Adrenal gland (tissue), 12 donors: Measurements from ENCODE around the gene MICOS13. TPM values are rescaled to one million over a fixed set of nuclear protein-coding genes. Genes with fewer than 3 reads are reported as not detected.

Experiments used
- DNase-seq, 7 donors: peaks; one replicate each; pipeline ENCODE4 v3.0.0-alpha.2; 2019 to 2020
- H3K27ac ChIP-seq, 5 donors: fragments of 200-600 bp; sonication (generic) in 4 of 5; 1 replicate in 3 of 5; 2 replicates in 2 of 5; pipeline versions ENCODE4 v1.5.1 to v1.8.0; 2016 to 2020; ENCODE audit warnings: mild to moderate bottlenecking in 1 of 5
- H3K27me3 ChIP-seq: fragments of 200-600 bp; 2 replicates; pipeline ENCODE4 v1.8.0; 2021
- H3K36me3 ChIP-seq, 2 donors: fragments of 200-600 bp; replicated peaks in 1 of 2; 1 replicate in 1 of 2; 2 replicates in 1 of 2; pipeline versions ENCODE4 v1.5.1 to v1.8.0; 2018 to 2022
- H3K4me1 ChIP-seq, 2 donors: fragments of 200-600 bp; replicated peaks in 1 of 2; 1 replicate in 1 of 2; 2 replicates in 1 of 2; pipeline versions ENCODE4 v1.5.1 to v1.8.0; 2018 to 2021
- H3K4me3 ChIP-seq, 4 donors: fragments of 200-600 bp; sonication (generic) in 3 of 4; one replicate each; pipeline ENCODE4 v1.5.1; 2016 to 2018
- H3K9me3 ChIP-seq, 3 donors: fragments of 200-600 bp; sonication (generic) in 1 of 3; replicated peaks in 1 of 3; 1 replicate in 2 of 3; 2 replicates in 1 of 3; pipeline versions ENCODE4 v1.5.1 to v1.8.0; 2016 to 2021
- CTCF ChIP-seq, 6 experiments: fragments of 450-650 bp in 4 of 6; fragments of 200-600 bp in 2 of 6; sonication (generic) in 1 of 6; IDR thresholded peaks; 1 replicate in 5 of 6; 2 replicates in 1 of 6; pipeline versions ENCODE4 v1.5.1 to v1.8.0; 2016 to 2021; ENCODE audit warnings: antibody characterized with exemption in 6 of 6, mild to moderate bottlenecking in 2 of 6, moderate library complexity in 1 of 6
- POLR2A ChIP-seq, 2 donors: fragments of 450-650 bp; IDR thresholded peaks; one replicate each; pipeline ENCODE4 v1.6.1; 2017; ENCODE audit warnings: antibody characterized with exemption in 2 of 2, mild to moderate bottlenecking in 2 of 2, moderate library complexity in 1 of 2
- WGBS, 4 donors: extraction: QIAGEN DNeasy Blood & Tissue Kit in 2 of 4; methylation state at CpG; one replicate each; pipeline versions ENCODE4 v1.1.5 to v1.1.7; 2013 to 2017; 5-methylcytosine and 5-hydroxymethylcytosine counted together
- intact Hi-C, 2 donors: fragments of 100-400 bp; cut with DNase I; formaldehyde crosslinking; loops; one replicate each; pipeline versions ENCODE4 v1.14.1 to v1.15.0; 2022 to 2023
- polyA plus RNA-seq, 3 donors: library from polyadenylated mRNA; stranded (reverse); fragments of 200-250 nt in 2 of 3; fragments of 350-450 nt in 1 of 3; fragmentation: Illumina TruSeq in 1 of 3; extraction: RNeasy Lipid Tissue Mini Kit (QIAGEN cat#74804) in 1 of 3; gene quantifications; one replicate each; pipeline ENCODE4 v1.2.3, GENCODE V29; 2013 to 2014
- total RNA-seq, 9 donors: library from RNA; depleted of rRNA in 4 of 9; stranded (reverse); fragments of >200 nt in 4 of 9; fragments of 120-200 nt in 1 of 9; fragmentation: NEBNext Ultra II Directional in 1 of 9; extraction: Animal tissue kit (Norgen Biotek cat#: 25700) in 1 of 9; gene quantifications; one replicate each; pipeline versions ENCODE4 v1.1.0 to v1.2.4, GENCODE V29; 2013 to 2023
- donor health status: healthy with polysubstance abuse.
- donor health status: Bipolar disorder and iron deficiency.
- donor health status: DM: yes; HTN: yes; CAD: no.
- donor health status: DM: no; HTN: no; CAD: no.
- donor health status: DM: no; HTN: no; CAD: no.
- donor health status: DM: yes; HTN: yes; CAD: no.

The MICOS13 gene
- total and polyA plus RNA-seq, 12 donors = 23.4 to 211 (median 66.2) TPM

GRCh38 chr19:5652261-5652660, 28.1 kb downstream of the MICOS13 start:
- no peak overlapping the region for H3K27ac ChIP-seq
- WGBS, 4 donors = 85 to 92% (median 88%) methylated on average over 8 to 10 of the region's 10 CpGs
- H3K4me1 ChIP-seq = no peaks in the 10 kb centered on the region
- intact Hi-C loops = no loop called here
- peak in 1 of 7 donors; percentile 11 for DNase-seq
- no peak for TF ChIP-seq CTCF (IDR thresholded peaks at IDR 0.05)
- TF ChIP-seq POLR2A (IDR thresholded peaks at IDR 0.05) = no peak
- no peaks in the 10 kb centered on the region for H3K27me3 ChIP-seq
- H3K36me3 ChIP-seq = peaks cover 0 to 91% of the 10 kb centered on the region in 2 donors
- H3K4me3 ChIP-seq = no peak overlapping the region
- H3K9me3 ChIP-seq = no peaks in the 10 kb centered on the region

- no peak overlapping the region for H3K27ac ChIP-seq
- intact Hi-C loops = no loop called here
- no peaks in the 10 kb centered on the region for H3K27me3 ChIP-seq
- DNase-seq = peak in 1 of 7 donors; percentile 3
- no peaks in the 10 kb centered on the region for H3K4me1 ChIP-seq
- H3K9me3 ChIP-seq = no peaks in the 10 kb centered on the region
- no peak overlapping the region for H3K4me3 ChIP-seq
- TF ChIP-seq POLR2A (IDR thresholded peaks at IDR 0.05) (no peak), CTCF (IDR thresholded peaks at IDR 0.05) (no peak)
- WGBS, 4 donors = 90 to 100% (median 96%) methylated on average over 3 to 5 of the region's 5 CpGs
- peaks cover 0 to 91% of the 10 kb centered on the region in 2 donors for H3K36me3 ChIP-seq
Observed at GRCh38 chr19:5651361-5651760, 29.0 kb downstream of the MICOS13 start.

GRCh38 chr19:5648464-5648863, 31.9 kb downstream of the MICOS13 start:
- Histone ChIP-seq H3K27me3 (no peaks in the 10 kb centered on the region), H3K4me1 (peaks cover 3 to 16% of the 10 kb centered on the region in 2 donors), H3K4me3 (no peak overlapping the region), H3K9me3 (no peaks in the 10 kb centered on the region), H3K36me3 (peaks cover 0 to 91% of the 10 kb centered on the region in 2 donors), H3K27ac (no peak overlapping the region)
- no peak for DNase-seq
- TF ChIP-seq CTCF (IDR thresholded peaks at IDR 0.05) = no peak
- TF ChIP-seq POLR2A (IDR thresholded peaks at IDR 0.05) = no peak
- 89 to 93% (median 90%) methylated on average over 9 to 11 of the region's 11 CpGs for WGBS, 4 donors
- intact Hi-C loops = no loop called here

- intact Hi-C loops = no loop called here
- Histone ChIP-seq H3K27me3 (no peaks in the 10 kb centered on the region), H3K4me3 (no peak overlapping the region), H3K4me1 (peaks cover 15 to 34% of the 10 kb centered on the region in 2 donors), H3K9me3 (no peaks in the 10 kb centered on the region), H3K36me3 (peaks cover 0 to 88% of the 10 kb centered on the region in 2 donors), H3K27ac (no peak overlapping the region)
- TF ChIP-seq POLR2A (IDR thresholded peaks at IDR 0.05) = no peak
- TF ChIP-seq CTCF (IDR thresholded peaks at IDR 0.05) = no peak
- DNase-seq = peak in 1 of 7 donors; percentile 34
- 64 to 86% (median 79%) methylated on average over 4 of the region's 4 CpGs for WGBS, 4 donors
Observed at GRCh38 chr19:5646703-5647102, 33.6 kb downstream of the MICOS13 start.
